ENCODE results near the gene GADL1.
A peak's percentile ranks its signal among the peaks of the same experiment; 100 is the strongest.

The GADL1 gene

GRCh38 chr3:30687930-30688570 lies 206.4 kb downstream of the GADL1 start:
- Histone ChIP-seq H3K27ac (ENCODE audit: low read depth, low read length) (peak overlapping the region; percentile 82), H3K79me2 (ENCODE audit: control insufficient read depth, insufficient read depth, low read length, unreplicated experiment) (peaks cover 50% of the 10 kb centered on the region), H3K36me3 (ENCODE audit: insufficient read depth, low read length) (peaks cover 65% of the 10 kb centered on the region), H2AFZ (ENCODE audit: low read length, unreplicated experiment) (no peak overlapping the region), H3K4me3 (ENCODE audit: low read depth, low read length) (no peak overlapping the region), H3K4me1 (ENCODE audit: control insufficient read depth, insufficient read depth, low read length, unreplicated experiment) (peaks cover 68% of the 10 kb centered on the region), H3K27me3 (ENCODE audit: insufficient read depth, low read length) (no peaks in the 10 kb centered on the region)

- Histone ChIP-seq H3K27me3 (ENCODE audit: insufficient read depth, low read length) (no peaks in the 10 kb centered on the region), H3K36me3 (ENCODE audit: insufficient read depth, low read length) (peaks cover 58% of the 10 kb centered on the region), H3K27ac (ENCODE audit: low read depth, low read length) (0 out of 2 replicates have a peak overlapping the region, but pooled peaks have one; percentile 4), H2AFZ (ENCODE audit: low read length, unreplicated experiment) (no peak overlapping the region), H3K79me2 (ENCODE audit: control insufficient read depth, insufficient read depth, low read length, unreplicated experiment) (peaks cover 50% of the 10 kb centered on the region), H3K4me3 (ENCODE audit: low read depth, low read length) (no peak overlapping the region), H3K4me1 (ENCODE audit: control insufficient read depth, insufficient read depth, low read length, unreplicated experiment) (peaks cover 80% of the 10 kb centered on the region)
These were observed 207.7 kb downstream of the GADL1 start for GRCh38 chr3:30686799-30687198.

- Histone ChIP-seq H3K4me3 (ENCODE audit: low read depth, low read length) (no peak overlapping the region), H3K79me2 (ENCODE audit: control insufficient read depth, insufficient read depth, low read length, unreplicated experiment) (peaks cover 53% of the 10 kb centered on the region), H3K4me1 (ENCODE audit: control insufficient read depth, insufficient read depth, low read length, unreplicated experiment) (peaks cover 86% of the 10 kb centered on the region), H2AFZ (ENCODE audit: low read length, unreplicated experiment) (no peak overlapping the region), H3K36me3 (ENCODE audit: insufficient read depth, low read length) (peaks cover 58% of the 10 kb centered on the region), H3K27ac (ENCODE audit: low read depth, low read length) (peak overlapping the region; percentile 4; the same call in 1 of the 2 replicates), H3K27me3 (ENCODE audit: insufficient read depth, low read length) (no peaks in the 10 kb centered on the region)
These were observed 208.3 kb downstream of the GADL1 start for GRCh38 chr3:30686176-30686575.

GRCh38 chr3:30685267-30685667 lies 209.2 kb downstream of the GADL1 start:
- Histone ChIP-seq H3K4me1 (ENCODE audit: control insufficient read depth, insufficient read depth, low read length, unreplicated experiment) (peaks cover 92% of the 10 kb centered on the region), H3K36me3 (ENCODE audit: insufficient read depth, low read length) (peaks cover 54% of the 10 kb centered on the region), H3K27me3 (ENCODE audit: insufficient read depth, low read length) (no peaks in the 10 kb centered on the region), H2AFZ (ENCODE audit: low read length, unreplicated experiment) (no peak overlapping the region), H3K4me3 (ENCODE audit: low read depth, low read length) (no peak overlapping the region), H3K27ac (ENCODE audit: low read depth, low read length) (no peak overlapping the region), H3K79me2 (ENCODE audit: control insufficient read depth, insufficient read depth, low read length, unreplicated experiment) (peaks cover 55% of the 10 kb centered on the region)

GRCh38 chr3:30684356-30684755 lies 210.1 kb downstream of the GADL1 start:
- H3K27me3 ChIP-seq (ENCODE audit: insufficient read depth, low read length) = no peaks in the 10 kb centered on the region
- peak overlapping the region; percentile 9; the same call in 1 of the 2 replicates for H3K27ac ChIP-seq (ENCODE audit: low read depth, low read length)
- peaks cover 50% of the 10 kb centered on the region for H3K36me3 ChIP-seq (ENCODE audit: insufficient read depth, low read length)
- H3K4me3 ChIP-seq (ENCODE audit: low read depth, low read length) = no peak overlapping the region
- peaks cover 90% of the 10 kb centered on the region for H3K4me1 ChIP-seq (ENCODE audit: control insufficient read depth, insufficient read depth, low read length, unreplicated experiment)
- peaks cover 56% of the 10 kb centered on the region for H3K79me2 ChIP-seq (ENCODE audit: control insufficient read depth, insufficient read depth, low read length, unreplicated experiment)
- no peak overlapping the region for H2AFZ ChIP-seq (ENCODE audit: low read length, unreplicated experiment)

GRCh38 chr3:30683769-30684168 lies 210.7 kb downstream of the GADL1 start:
- Histone ChIP-seq H2AFZ (ENCODE audit: low read length, unreplicated experiment) (no peak overlapping the region), H3K27me3 (ENCODE audit: insufficient read depth, low read length) (no peaks in the 10 kb centered on the region), H3K36me3 (ENCODE audit: insufficient read depth, low read length) (peaks cover 53% of the 10 kb centered on the region), H3K4me3 (ENCODE audit: low read depth, low read length) (no peak overlapping the region), H3K79me2 (ENCODE audit: control insufficient read depth, insufficient read depth, low read length, unreplicated experiment) (peaks cover 61% of the 10 kb centered on the region), H3K4me1 (ENCODE audit: control insufficient read depth, insufficient read depth, low read length, unreplicated experiment) (peaks cover 90% of the 10 kb centered on the region), H3K27ac (ENCODE audit: low read depth, low read length) (no peak overlapping the region)

- H3K27ac ChIP-seq (ENCODE audit: low read depth, low read length) = 0 out of 2 replicates have a peak overlapping the region, but pooled peaks have one; percentile 62
- H2AFZ ChIP-seq (ENCODE audit: low read length, unreplicated experiment) = no peak overlapping the region
- peaks cover 50% of the 10 kb centered on the region for H3K36me3 ChIP-seq (ENCODE audit: insufficient read depth, low read length)
- no peak overlapping the region for H3K4me3 ChIP-seq (ENCODE audit: low read depth, low read length)
- peaks cover 82% of the 10 kb centered on the region for H3K4me1 ChIP-seq (ENCODE audit: control insufficient read depth, insufficient read depth, low read length, unreplicated experiment)
- no peaks in the 10 kb centered on the region for H3K27me3 ChIP-seq (ENCODE audit: insufficient read depth, low read length)
- peaks cover 59% of the 10 kb centered on the region for H3K79me2 ChIP-seq (ENCODE audit: control insufficient read depth, insufficient read depth, low read length, unreplicated experiment)
These were observed 211.9 kb downstream of the GADL1 start for GRCh38 chr3:30682434-30683155.

- no peak overlapping the region for H2AFZ ChIP-seq (ENCODE audit: low read length, unreplicated experiment)
- H3K4me1 ChIP-seq (ENCODE audit: control insufficient read depth, insufficient read depth, low read length, unreplicated experiment) = peaks cover 78% of the 10 kb centered on the region
- H3K79me2 ChIP-seq (ENCODE audit: control insufficient read depth, insufficient read depth, low read length, unreplicated experiment) = peaks cover 60% of the 10 kb centered on the region
- peak overlapping the region; percentile 17; the same call in 1 of the 2 replicates for H3K4me3 ChIP-seq (ENCODE audit: low read depth, low read length)
- peak overlapping the region; percentile 62 for H3K27ac ChIP-seq (ENCODE audit: low read depth, low read length)
- peaks cover 52% of the 10 kb centered on the region for H3K36me3 ChIP-seq (ENCODE audit: insufficient read depth, low read length)
- no peaks in the 10 kb centered on the region for H3K27me3 ChIP-seq (ENCODE audit: insufficient read depth, low read length)
These were observed 212.7 kb downstream of the GADL1 start for GRCh38 chr3:30681649-30682211.

- Histone ChIP-seq H2AFZ (ENCODE audit: low read length, unreplicated experiment) (no peak overlapping the region), H3K36me3 (ENCODE audit: insufficient read depth, low read length) (peaks cover 54% of the 10 kb centered on the region), H3K27ac (ENCODE audit: low read depth, low read length) (peak overlapping the region; percentile 62), H3K27me3 (ENCODE audit: insufficient read depth, low read length) (no peaks in the 10 kb centered on the region), H3K4me3 (ENCODE audit: low read depth, low read length) (peak overlapping the region; percentile 17; the same call in 1 of the 2 replicates), H3K79me2 (ENCODE audit: control insufficient read depth, insufficient read depth, low read length, unreplicated experiment) (peaks cover 61% of the 10 kb centered on the region), H3K4me1 (ENCODE audit: control insufficient read depth, insufficient read depth, low read length, unreplicated experiment) (peaks cover 74% of the 10 kb centered on the region)
These were observed 213.4 kb downstream of the GADL1 start for GRCh38 chr3:30680789-30681648.

GRCh38 chr3:30679045-30679444 lies 215.4 kb downstream of the GADL1 start:
- H3K4me3 ChIP-seq (ENCODE audit: low read depth, low read length) = no peak overlapping the region
- peaks cover 63% of the 10 kb centered on the region for H3K4me1 ChIP-seq (ENCODE audit: control insufficient read depth, insufficient read depth, low read length, unreplicated experiment)
- 0 out of 2 replicates have a peak overlapping the region, but pooled peaks have one; percentile 2 for H3K27ac ChIP-seq (ENCODE audit: low read depth, low read length)
- peaks cover 53% of the 10 kb centered on the region for H3K79me2 ChIP-seq (ENCODE audit: control insufficient read depth, insufficient read depth, low read length, unreplicated experiment)
- peaks cover 60% of the 10 kb centered on the region for H3K36me3 ChIP-seq (ENCODE audit: insufficient read depth, low read length)
- H3K27me3 ChIP-seq (ENCODE audit: insufficient read depth, low read length) = no peaks in the 10 kb centered on the region
- no peak overlapping the region for H2AFZ ChIP-seq (ENCODE audit: low read length, unreplicated experiment)

All from ACC112 (cell line).